SK-N-DZ (cell line): ENCODE results near the gene TMEM145.
"Not testable (repeated sequence)": the region's sequence is repeated elsewhere in the genome, so short reads cannot be mapped to it uniquely, and the experiment has no call there.

Source experiments
- DNase-seq: peaks from one replicate; pipeline ENCODE4 v3.0.0-alpha.2; 2015; ENCODE audit warnings: low spot score

TMEM145 gene

DNA sequence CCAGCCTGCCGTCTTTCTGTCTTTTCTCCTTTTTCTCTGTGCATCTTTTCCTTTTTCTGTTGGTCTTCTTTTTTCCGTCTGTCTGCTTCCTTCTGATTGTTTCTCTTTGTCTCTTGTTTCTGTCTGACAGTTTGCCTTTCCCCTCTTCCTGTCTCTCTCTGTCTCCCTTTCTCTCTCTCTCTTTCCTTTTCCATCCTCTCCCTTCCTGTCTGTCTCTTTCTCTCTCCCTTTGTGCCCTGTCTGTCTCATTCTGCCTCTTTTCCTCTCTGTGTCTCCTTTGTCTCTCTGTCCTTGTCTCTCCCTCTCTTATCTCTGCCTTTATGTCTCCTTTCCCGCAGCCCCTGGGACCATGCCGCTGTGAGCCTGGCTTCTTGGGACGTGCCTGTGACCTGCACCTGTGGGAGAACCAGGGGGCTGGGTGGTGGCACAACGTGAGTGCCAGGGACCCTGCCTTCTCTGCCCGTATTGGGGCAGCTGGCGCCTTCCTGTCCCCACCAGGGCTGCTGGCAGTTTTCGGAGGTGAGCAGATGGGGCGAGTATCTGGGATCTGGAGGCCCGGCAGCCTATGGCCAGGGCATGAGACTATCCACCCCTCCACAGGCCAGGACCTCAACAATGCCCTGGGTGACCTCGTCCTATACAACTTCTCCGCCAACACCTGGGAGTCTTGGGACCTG is 21.7 kb downstream of the TMEM145 start:
- DNase-seq, result no peak

DNA sequence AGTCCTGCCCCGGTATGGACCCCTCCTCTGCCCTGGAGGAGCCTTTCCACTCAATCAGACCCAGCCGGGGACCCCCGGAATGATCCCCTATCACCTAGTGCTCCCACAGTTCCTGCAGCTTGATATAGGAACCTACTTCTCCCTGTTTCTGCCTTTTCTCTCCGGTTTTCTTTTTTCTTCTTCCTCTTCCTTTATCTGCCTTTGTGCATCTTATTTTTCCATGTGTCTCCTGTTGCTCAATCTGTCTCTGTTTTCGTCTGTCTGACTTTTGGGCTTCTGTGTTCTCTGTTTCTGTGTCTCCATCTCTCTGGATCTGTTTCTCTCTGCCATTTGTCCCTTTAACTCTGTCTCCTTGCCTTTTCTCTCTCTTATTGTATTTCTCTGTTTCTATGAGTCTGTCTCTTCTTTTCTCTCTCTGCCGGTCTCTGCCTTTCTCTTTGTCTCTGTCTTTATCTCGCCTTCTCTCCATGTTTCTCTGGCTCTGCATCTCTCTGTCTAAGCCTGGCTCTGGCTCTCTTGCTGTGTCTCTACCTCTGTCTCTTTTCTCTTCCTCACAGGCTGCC is 22.3 kb downstream of the TMEM145 start:
- DNase-seq, result no peak

DNA sequence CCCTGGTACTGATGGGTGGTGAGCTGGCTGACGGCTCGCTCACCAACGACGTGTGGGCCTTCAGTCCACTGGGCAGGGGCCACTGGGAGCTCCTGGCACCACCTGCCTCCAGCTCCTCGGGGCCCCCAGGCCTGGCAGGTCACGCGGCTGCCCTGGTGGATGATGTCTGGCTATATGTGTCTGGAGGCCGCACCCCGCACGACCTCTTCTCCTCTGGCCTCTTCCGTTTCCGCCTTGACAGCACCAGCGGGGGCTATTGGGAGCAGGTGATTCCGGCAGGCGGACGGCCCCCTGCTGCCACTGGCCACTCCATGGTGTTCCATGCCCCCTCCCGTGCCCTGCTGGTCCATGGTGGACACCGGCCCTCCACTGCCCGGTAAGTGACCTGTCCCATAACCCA is 22.9 kb downstream of the TMEM145 start:
- no peak for DNase-seq

DNA sequence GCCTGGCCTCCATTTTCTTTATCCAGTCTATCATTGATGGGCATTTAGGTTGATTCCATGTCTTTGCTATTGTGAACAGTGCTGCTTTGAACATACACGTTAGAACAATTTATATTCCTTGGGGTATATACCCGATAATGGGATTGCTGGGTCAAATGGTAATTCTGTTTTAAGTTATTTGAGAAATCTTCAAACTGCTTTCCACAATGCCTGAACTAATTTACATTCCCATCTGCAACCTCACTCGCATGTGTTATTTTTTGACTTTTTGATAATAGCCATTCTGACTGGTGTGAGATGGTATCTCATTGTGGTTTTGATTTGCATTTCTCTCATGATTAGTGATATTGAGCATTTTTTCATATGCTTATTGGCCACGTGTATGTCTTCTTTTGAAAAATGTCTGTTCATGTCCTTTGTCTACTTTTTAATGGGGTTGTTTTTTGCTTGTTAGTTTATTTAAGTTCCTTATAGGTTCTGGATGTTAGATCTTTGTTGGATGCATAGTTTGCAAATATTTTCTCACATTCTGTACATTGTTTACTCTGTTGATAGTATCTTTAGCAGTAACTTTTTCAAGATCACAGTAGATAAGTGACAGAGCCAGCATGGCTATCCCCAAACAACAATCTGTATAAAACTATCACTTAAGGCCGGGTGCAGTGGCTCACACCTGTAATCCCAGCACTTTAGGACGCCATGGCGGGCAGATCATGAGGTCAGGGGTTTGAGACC is 26.2 kb downstream of the TMEM145 start:
- not testable (repeated sequence) for DNase-seq

DNA sequence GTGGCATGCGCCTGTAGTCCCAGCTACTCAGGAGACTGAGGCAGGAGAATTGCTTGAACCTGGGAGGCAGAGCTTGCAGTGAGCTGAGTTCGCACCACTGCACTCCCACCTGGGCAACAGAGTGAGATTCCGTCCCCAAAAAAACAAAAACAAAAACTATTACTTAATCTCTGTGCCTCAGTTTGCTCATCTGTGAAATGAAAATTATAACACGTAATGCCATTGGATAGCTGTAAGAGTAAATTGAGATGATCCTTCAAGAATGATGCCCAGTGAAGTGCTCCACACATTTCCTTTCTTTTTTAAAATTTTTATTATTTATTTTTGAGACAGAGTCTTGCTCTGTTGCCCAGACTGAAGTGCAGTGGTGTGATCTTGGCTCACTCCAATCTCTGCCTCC is 26.8 kb downstream of the TMEM145 start:
- not testable (repeated sequence) for DNase-seq

DNA sequence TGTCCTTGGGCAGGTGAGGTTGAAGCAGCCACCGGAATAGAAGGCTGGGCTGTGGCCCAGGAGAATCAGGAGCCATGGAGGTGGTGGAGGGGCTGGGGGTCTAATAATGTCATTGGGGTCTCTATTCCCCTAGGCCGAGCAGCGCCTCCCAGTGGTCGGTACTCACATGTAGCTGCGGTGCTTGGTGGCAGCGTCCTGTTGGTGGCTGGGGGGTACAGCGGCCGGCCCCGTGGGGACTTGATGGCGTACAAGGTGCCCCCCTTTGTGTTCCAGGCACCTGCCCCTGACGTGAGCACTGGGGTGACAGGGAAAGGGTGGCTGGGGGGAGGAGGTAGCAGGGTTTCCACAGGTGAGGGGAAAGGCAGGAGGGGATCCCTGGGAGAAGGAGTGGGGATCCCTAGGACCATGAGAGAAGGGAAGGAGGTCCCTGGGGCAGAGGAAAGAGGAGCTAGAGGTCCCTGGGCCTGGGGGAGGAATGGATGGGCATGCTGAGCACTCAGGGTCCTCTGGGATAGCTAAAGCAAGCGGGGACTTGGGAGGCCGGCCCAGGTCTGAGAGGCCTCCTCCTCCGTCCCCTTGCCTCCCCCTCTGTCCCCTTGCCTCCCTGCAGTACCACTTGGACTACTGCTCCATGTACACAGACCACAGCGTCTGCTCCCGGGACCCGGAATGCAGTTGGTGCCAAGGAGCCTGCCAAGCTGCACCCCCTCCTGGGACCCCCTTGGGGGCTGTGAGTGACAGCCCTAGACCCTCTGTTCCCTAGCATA is 30.4 kb downstream of the TMEM145 start:
- DNase-seq, result no peak

DNA sequence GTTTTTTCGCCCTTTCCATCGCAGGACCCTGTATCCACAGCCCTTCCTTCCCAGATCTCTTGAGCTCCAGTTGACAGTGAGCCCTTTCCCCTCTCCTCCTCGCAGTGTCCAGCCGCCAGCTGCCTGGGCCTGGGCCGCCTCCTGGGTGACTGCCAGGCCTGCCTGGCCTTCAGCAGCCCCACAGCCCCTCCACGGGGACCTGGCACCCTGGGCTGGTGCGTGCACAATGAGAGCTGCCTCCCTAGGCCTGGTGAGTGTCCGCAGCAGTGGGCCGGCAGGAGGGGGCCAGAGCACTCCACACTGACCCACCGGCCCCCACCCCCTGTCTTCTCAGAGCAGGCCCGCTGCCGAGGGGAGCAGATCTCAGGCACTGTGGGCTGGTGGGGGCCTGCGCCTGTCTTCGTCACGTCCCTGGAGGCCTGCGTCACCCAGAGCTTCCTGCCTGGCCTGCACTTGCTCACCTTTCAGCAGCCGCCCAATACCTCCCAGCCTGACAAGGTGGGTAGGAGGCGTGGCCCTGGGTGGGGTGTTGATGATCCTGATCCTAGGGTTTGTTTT is 31.3 kb downstream of the TMEM145 start:
- no peak for DNase-seq

DNA sequence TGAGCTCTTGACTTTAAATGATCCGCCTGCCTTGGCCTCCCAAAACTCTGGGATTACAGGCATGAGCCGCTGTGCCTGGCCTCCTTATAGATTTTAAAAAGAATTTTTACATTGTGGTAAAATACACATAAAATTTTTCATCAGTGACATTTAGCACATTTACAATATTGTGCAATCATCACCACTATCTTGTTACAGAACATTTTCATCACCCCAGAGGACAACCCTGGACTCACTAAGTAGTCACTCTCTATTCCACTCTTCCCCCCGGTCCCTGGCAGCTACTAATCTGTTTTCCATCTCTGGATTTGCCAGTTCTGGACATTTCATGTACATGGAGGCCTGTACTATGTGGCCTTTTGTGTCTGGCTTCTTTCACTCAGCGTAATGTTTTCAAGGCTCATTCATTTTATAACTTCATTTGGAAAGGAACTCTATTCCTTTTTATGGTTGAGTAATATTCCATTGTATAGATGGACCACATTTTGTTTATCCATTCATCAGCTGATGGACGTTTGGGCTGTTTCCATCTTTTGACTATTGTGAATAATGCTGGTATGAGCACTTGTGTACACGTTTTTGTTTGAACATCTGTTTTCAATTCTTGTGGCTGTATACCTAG is 32.2 kb downstream of the TMEM145 start:
- DNase-seq, result no peak

DNA sequence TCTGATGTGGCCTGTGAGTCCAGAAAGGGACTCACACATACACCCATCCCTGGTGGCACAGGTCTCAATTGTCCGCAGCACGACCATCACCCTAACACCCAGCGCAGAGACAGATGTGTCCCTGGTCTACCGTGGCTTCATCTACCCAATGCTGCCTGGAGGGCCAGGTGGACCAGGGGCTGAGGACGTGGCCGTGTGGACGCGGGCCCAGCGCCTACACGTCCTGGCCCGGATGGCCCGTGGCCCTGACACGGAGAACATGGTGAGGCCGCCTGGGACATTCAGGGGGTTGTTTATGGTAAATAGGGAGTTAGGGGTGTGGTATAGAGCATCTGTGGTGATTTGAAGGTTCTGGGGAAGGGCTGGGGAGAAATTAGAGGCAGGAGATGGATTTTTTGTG is 35.1 kb downstream of the TMEM145 start:
- DNase-seq, result no peak

DNA sequence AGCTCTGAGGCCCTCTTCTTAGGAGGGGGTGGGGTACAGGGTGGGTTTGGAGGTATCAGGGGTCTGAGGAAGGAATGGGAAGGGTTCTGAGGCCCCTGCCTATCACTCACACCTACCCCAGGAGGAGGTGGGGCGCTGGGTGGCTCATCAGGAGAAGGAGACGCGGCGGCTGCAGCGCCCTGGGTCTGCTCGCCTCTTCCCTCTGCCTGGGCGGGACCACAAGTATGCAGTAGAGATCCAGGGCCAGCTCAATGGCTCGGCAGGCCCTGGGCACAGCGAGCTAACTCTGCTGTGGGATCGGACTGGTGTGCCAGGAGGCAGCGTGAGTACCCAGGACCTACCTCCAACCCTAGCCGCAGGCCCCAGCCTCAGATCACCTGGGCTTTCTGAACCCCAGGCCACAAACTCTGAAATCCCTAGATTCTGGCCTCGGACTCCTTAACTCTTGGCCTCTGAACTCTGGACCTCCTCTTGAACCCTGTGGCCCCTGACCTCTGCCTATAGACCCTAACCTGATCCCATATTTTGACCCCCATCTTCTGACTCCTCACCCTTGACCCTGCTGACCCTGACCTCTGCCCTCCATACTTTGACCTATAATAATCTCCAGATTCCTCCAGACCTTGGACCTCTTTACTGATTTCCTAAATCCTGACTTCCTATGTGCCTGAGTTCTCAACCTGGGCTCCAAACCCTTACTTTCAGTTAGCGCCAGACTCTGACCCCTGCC is 36.4 kb downstream of the TMEM145 start:
- no peak for DNase-seq

DNA sequence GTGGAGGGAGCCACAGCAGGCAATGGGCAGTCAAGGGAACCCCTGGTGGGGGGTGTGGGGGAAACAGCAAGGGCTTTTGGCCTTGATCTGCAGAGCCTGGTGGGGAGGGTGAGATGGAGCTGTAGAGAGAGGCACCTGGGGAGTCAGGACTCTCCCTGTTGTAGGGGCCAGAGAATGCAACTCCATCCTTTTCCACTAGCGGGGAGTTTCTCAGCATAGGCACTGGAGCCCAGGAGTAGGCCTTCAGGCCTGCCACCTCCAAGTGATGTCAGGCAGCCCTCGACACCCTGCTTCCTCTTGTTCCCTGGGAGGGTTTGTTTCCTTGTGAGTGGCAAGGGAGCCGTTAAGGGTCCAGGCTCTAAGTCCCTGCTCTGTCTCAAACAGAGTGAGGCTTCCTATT is 37.3 kb downstream of the TMEM145 start:
- no peak for DNase-seq

DNA sequence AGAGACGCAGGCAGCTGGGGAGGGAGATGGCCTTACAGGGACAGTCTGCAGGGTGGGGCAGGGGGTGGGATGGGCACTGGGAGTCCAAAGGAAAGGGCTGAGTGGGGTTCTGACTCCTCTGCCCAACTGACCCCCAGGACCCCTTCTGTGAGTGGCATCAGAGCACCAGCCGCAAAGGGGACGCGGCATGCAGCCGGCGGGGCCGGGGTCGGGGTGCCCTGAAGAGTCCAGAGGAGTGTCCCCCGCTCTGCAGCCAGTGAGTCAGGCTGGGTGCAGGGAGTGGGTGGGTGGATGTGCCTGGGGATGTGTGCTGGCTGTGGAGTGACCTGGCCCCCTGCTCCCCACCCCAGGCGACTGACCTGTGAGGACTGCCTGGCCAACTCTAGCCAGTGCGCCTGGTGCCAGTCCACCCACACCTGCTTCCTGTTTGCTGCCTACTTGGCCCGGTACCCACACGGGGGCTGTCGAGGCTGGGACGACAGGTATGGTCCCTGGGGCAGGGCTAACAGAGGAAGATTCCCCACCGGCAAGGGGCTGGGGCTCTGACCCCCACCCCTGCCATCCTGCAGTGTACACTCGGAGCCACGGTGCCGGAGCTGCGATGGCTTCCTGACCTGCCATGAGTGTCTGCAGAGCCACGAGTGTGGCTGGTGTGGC is 38.1 kb downstream of the TMEM145 start:
- no peak for DNase-seq

DNA sequence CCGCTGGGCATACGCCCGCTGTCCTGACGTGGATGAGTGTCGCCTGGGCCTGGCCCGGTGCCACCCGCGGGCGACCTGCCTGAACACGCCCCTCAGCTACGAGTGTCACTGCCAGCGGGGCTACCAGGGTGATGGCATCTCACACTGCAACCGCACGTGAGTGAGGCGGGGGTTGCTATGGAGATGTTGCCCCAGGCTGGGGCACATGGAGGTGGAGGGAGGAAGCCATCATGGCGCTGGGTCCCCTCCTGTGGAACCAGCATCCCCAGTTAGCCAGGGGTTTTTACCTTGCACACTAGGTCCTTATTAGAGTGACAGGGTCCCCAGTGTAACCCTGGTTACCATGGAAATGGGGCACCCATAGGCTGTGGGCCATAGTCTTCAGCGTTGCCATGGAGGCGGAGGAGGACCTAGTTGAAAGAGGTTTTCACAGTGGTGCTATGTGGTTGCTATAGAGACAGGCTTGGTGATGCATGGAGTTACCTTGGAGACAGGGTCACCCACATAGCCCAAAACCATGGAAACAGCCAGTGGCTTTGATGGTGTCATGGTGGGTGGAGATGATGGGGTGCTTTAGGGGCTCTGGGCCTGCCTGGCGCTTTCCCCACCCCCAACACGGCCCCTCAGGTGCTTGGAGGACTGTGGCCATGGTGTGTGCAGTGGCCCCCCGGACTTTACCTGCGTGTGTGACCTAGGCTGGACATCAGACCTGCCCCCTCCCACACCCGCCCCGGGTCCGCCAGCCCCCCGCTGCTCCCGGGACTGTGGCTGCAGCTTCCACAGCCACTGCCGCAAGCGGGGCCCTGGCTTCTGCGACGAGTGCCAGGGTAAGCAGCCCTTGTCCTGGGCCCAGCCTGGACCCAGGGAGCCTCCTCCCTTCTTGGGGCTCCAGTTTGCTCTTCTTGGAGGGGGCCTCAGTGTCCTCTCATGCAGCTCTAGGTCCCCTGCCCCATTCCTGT is 39.5 kb downstream of the TMEM145 start:
- DNase-seq, result no peak

DNA sequence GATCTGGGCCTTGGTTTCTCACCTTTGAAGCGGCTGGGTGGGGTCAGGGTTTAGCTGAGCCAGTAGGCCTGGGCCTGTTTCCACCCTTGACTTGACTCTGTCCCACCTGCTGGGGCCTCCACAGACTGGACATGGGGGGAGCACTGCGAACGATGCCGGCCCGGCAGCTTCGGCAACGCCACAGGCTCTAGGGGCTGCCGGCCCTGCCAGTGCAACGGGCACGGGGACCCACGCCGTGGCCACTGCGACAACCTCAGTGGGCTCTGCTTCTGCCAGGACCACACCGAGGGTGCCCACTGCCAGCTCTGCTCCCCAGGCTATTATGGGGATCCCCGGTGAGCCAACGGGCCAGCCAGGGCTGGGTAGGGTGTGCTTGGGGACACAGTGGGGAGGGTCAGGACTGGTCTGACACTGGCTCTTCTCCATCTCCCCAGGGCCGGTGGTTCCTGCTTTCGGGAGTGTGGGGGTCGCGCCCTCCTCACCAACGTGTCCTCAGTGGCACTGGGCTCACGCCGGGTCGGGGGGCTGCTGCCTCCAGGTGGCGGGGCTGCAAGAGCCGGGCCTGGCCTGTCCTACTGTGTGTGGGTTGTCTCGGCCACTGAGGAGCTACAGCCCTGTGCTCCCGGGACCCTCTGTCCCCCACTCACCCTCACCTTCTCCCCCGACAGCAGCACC is 40.4 kb downstream of the TMEM145 start:
- no peak for DNase-seq

DNA sequence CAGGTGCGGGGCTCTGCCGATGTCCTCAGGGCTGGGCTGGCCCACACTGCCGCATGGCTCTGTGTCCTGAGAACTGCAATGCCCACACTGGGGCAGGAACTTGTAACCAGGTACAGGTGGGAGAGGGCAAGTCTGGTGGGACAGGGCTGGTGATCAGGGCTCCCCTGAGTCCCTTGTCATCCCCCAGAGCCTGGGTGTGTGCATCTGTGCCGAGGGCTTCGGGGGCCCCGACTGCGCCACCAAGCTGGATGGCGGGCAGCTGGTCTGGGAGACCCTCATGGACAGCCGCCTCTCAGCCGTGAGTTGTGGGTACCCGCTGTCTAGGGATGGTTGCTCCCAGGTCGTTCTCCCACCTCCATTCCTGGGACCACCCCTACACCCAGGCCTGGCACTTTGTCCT is 42.8 kb downstream of the TMEM145 start:
- DNase-seq, result no peak

DNA sequence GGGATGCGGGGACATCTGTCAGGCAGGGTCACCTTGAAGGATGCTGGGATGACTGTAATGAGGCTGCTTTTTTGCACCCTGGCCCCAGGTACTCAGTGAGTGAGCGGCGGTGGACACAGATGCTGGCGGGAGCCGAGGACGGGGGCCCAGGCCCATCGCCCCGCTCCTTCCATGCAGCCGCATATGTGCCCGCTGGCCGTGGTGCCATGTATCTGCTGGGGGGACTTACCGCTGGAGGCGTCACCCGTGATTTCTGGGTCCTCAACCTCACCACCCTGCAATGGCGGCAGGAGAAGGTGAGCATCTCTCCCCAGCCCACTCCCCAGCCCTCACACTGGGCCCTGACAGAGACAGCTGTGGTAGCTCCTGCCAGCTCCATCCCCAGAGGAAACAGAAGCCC is 43.6 kb downstream of the TMEM145 start:
- DNase-seq, result no peak

DNA sequence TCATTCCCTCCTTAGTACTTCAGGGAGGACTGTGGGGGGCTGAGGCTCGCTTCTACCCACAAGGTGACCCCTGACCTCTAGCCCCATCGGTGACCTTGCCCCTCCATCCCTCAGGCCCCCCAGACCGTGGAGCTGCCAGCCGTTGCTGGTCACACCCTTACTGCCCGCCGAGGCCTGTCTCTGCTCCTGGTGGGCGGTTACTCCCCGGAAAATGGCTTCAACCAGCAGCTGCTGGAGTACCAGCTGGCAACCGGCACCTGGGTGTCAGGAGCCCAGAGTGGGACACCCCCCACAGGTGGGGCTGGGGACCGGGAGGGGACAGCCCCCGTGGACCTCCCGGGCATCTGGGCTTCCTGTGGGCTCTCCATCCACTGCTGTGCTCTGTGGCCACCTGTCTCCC is 44.2 kb downstream of the TMEM145 start:
- no peak for DNase-seq

DNA sequence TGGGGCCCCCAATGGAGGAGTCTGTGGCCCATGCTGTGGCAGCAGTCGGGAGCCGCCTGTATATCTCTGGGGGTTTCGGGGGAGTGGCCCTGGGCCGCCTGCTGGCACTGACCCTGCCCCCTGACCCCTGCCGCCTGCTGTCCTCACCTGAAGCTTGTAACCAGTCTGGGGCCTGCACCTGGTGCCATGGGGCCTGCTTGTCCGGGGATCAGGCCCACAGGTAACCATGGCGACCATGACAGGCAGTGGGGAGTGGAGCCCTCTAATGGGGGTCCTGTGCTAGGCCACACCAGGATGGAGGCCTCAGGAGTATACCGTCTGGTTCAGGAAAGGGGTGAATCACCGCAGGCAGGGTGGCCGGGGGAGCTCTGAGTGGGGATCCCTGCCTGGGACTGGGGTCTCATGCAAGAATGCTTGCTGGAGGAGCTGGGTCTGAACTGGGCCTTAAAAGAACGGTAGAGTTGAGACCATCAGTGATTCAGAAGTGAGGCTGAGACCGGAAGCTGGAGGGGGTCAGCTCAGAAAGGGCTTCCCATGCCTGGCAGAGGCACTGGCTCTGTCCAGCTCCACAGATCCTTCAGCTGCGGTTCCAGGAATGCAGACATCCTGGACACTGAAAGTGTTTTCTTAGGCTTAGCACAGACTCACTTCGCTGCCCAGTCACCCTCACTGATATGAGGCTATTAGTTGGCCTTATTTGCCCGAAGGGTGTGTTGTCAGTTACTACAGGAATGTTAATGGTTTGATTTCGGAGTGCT is 47.9 kb downstream of the TMEM145 start:
- DNase-seq, result no peak
